ENCODE data around the gene CNTD1.
"Not testable (repeated sequence)": the region's sequence is repeated elsewhere in the genome, so short reads cannot be mapped to it uniquely, and the experiment has no call there.

CNTD1 gene

GRCh38 chr17:42846594-42847280, 48.1 kb downstream of the CNTD1 start:
- no peak for FAIRE-seq

- FAIRE-seq, result no peak
These were observed 49.4 kb downstream of the CNTD1 start for GRCh38 chr17:42848093-42848492.

- no peak for FAIRE-seq
These were observed 50.4 kb downstream of the CNTD1 start for GRCh38 chr17:42849031-42849430.

- no peak for FAIRE-seq
These were observed 51.0 kb downstream of the CNTD1 start for GRCh38 chr17:42849451-42850181.

- no peak for FAIRE-seq
These were observed 52.3 kb downstream of the CNTD1 start, which contains the start of gene AOC3 for GRCh38 chr17:42850954-42851353. Gene AOC3 (plus strand): TSS chr17:42851199. CDS start chr17:42851344, 145 bp downstream.

DNA sequence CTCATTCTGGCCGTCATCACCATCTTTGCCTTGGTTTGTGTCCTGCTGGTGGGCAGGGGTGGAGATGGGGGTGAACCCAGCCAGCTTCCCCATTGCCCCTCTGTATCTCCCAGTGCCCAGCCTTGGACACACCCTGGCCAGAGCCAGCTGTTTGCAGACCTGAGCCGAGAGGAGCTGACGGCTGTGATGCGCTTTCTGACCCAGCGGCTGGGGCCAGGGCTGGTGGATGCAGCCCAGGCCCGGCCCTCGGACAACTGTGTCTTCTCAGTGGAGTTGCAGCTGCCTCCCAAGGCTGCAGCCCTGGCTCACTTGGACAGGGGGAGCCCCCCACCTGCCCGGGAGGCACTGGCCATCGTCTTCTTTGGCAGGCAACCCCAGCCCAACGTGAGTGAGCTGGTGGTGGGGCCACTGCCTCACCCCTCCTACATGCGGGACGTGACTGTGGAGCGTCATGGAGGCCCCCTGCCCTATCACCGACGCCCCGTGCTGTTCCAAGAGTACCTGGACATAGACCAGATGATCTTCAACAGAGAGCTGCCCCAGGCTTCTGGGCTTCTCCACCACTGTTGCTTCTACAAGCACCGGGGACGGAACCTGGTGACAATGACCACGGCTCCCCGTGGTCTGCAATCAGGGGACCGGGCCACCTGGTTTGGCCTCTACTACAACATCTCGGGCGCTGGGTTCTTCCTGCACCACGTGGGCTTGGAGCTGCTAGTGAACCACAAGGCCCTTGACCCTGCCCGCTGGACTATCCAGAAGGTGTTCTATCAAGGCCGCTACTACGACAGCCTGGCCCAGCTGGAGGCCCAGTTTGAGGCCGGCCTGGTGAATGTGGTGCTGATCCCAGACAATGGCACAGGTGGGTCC, 52.9 kb downstream of the CNTD1 start:
- FAIRE-seq, result not testable (repeated sequence)

DNA sequence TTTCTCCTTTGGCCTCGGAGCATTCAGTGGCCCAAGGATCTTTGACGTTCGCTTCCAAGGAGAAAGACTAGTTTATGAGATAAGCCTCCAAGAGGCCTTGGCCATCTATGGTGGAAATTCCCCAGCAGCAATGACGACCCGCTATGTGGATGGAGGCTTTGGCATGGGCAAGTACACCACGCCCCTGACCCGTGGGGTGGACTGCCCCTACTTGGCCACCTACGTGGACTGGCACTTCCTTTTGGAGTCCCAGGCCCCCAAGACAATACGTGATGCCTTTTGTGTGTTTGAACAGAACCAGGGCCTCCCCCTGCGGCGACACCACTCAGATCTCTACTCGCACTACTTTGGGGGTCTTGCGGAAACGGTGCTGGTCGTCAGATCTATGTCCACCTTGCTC, 53.7 kb downstream of the CNTD1 start:
- no peak for FAIRE-seq

DNA sequence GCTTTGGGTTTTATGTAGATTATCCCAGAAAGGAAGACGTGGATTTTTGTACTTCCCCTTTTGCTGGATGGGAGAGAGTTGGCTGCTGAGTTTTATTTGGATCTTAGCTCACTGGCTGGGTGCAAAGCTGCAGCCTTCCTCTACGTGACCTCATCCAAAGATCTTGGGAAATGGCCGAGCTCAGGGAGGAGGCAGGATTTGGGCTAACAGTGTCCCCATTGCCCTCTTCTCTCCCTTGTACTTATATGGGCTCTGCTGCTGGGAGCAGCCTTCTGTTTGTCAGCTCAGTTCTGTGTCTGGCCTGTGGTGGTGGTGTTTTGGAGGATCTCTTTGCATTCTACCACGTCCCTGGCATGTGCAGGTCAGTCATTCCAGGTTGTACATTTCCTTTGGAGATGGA, 54.3 kb downstream of the CNTD1 start:
- no peak for FAIRE-seq

- FAIRE-seq, result no peak
These were observed 54.9 kb downstream of the CNTD1 start for GRCh38 chr17:42853597-42853967.

- no peak for FAIRE-seq
These were observed 55.5 kb downstream of the CNTD1 start for GRCh38 chr17:42853968-42854790.

GRCh38 chr17:42855048-42855596, 56.5 kb downstream of the CNTD1 start:
- no peak for FAIRE-seq

- not testable (repeated sequence) for FAIRE-seq
These were observed 57.4 kb downstream of the CNTD1 start for GRCh38 chr17:42856093-42856492.

GRCh38 chr17:42856516-42856915, 57.9 kb downstream of the CNTD1 start:
- not testable (repeated sequence) for FAIRE-seq

DNA sequence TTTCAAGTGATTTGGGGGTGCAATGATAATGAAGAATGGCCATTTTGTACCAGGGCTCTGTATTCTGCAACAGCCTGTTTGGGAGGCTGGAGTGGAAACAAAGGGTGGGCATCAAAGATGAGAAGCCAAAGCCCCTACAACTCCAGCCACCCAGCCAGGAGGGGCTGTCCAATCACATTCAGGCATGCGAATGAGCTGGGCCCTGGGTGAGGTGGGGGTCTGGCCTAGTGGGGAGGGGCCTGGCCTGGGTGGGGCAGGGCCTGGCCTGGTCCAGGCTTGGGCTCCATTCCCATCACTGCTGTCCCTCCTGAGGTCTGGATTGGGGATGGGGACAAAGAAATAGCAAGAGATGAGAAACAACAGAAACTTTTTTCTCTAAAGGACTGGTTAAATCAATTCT, 58.7 kb downstream of the CNTD1 start:
- FAIRE-seq, result no peak

Data from islet of Langerhans (tissue), 1 donor.